Esophagus muscularis mucosa (tissue), 4 donors: ENCODE results near the gene ARHGEF6.

Experiments
- EP300 ChIP-seq: sonication (generic); formaldehyde crosslinking; IDR thresholded peaks from one replicate; pipeline ENCODE4 v1.6.1; 2017; ENCODE audit warnings: antibody characterized with exemption
- POLR2A ChIP-seq: fragments of 450-650 bp; IDR thresholded peaks from one replicate; pipeline ENCODE4 v1.6.1; 2017; ENCODE audit warnings: antibody characterized with exemption, moderate library complexity, mild to moderate bottlenecking, low read depth
- POLR2AphosphoS5 ChIP-seq, 2 donors: sonication (generic); formaldehyde crosslinking; IDR thresholded peaks; one replicate each; pipeline ENCODE4 v1.6.1; 2017; ENCODE audit warnings: antibody characterized with exemption in 2 of 2
- TF ChIP-seq, protein P1 (sequence below), 3 experiments: fragments of 200-600 bp in 2 of 3; fragments of 450-650 bp in 1 of 3; sonication (generic) in 2 of 3; IDR thresholded peaks; one replicate each; pipeline ENCODE4 v1.5.1; 2017 to 2019; ENCODE audit warnings: antibody characterized with exemption in 3 of 3, mild to moderate bottlenecking in 2 of 3, moderate library complexity in 1 of 3

DNA sequence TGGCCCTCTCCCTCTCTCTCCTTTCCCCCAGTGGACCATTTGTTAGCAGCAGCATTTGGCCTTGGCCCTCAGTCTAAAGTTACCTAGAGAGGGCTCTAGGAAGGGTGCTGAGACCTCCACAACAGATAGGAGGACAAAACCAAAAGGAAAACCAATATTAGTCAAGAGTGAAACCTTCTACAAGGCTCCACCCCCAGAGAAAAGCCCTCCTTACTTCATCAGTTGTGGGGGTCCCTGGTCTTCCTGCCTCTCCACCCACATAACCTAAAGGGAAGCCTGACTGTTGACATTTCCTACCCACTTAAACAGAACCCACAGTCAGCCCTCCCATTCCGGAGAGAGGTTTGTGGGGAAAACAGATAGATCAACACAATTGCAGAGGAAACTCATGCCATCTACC lies 137.5 kb downstream of the ARHGEF6 start:
- TF ChIP-seq, protein P1, sequence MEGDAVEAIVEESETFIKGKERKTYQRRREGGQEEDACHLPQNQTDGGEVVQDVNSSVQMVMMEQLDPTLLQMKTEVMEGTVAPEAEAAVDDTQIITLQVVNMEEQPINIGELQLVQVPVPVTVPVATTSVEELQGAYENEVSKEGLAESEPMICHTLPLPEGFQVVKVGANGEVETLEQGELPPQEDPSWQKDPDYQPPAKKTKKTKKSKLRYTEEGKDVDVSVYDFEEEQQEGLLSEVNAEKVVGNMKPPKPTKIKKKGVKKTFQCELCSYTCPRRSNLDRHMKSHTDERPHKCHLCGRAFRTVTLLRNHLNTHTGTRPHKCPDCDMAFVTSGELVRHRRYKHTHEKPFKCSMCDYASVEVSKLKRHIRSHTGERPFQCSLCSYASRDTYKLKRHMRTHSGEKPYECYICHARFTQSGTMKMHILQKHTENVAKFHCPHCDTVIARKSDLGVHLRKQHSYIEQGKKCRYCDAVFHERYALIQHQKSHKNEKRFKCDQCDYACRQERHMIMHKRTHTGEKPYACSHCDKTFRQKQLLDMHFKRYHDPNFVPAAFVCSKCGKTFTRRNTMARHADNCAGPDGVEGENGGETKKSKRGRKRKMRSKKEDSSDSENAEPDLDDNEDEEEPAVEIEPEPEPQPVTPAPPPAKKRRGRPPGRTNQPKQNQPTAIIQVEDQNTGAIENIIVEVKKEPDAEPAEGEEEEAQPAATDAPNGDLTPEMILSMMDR (IDR thresholded peaks at IDR 0.05), result no peak
- TF ChIP-seq POLR2A, result no peak
- no peak for TF ChIP-seq EP300
- TF ChIP-seq POLR2AphosphoS5 (IDR thresholded peaks at IDR 0.05), result no peak
